Mesendoderm (in vitro differentiated cells): ENCODE data around the gene CPD. TPM values are rescaled to one million over a fixed set of nuclear protein-coding genes. Genes with fewer than 3 reads are reported as not detected.

Experiments
- small RNA-seq: library from polyadenylated mRNA; stranded (forward); fragments of <200 nt; extraction: miRNeasy Mini kit (QIAGEN cat#:217004); gene quantifications from one replicate; pipeline ENCODE3, GENCODE V24; 2013; ENCODE audit not compliant: insufficient read depth

Gene CPD

Small RNAs within 50 kb of the gene (small RNA-seq; reads per million reads assigned to genes)
- gene RF00019 (not detected), gene RNU6-990P (not detected)
